ENCODE results near the gene PRUNE2. TPM values are rescaled to one million over a fixed set of nuclear protein-coding genes. Genes with fewer than 3 reads are reported as not detected.
A peak's percentile ranks its signal among the peaks of the same experiment; 100 is the strongest.

The PRUNE2 gene
- total RNA-seq, 1 experiment from 2014 or later, result 7.2 TPM

- no peak for DNase-seq (ENCODE audit: low read depth)
These were observed 332.5 kb downstream of the PRUNE2 start for GRCh38 chr9:76573408-76573807.

- no peak for DNase-seq (ENCODE audit: low read depth)
These were observed 333.8 kb downstream of the PRUNE2 start for GRCh38 chr9:76572151-76572550.

GRCh38 chr9:76571743-76572146 lies 334.2 kb downstream of the PRUNE2 start:
- DNase-seq (ENCODE audit: low read depth), result no peak

- DNase-seq (ENCODE audit: low read depth), result no peak
These were observed 334.6 kb downstream of the PRUNE2 start for GRCh38 chr9:76571288-76571687.

GRCh38 chr9:76570826-76571225 lies 335.1 kb downstream of the PRUNE2 start:
- DNase-seq (ENCODE audit: low read depth), result no peak

- no peak for DNase-seq (ENCODE audit: low read depth)
These were observed 338.8 kb downstream of the PRUNE2 start for GRCh38 chr9:76567086-76567485.

GRCh38 chr9:76564297-76564696 lies 341.6 kb downstream of the PRUNE2 start:
- DNase-seq (ENCODE audit: low read depth), result peak; percentile 80

- DNase-seq (ENCODE audit: low read depth), result peak; percentile 72
These were observed 343.4 kb downstream of the PRUNE2 start for GRCh38 chr9:76562511-76562911.

GRCh38 chr9:76561900-76562299 lies 344.0 kb downstream of the PRUNE2 start:
- DNase-seq (ENCODE audit: low read depth), result no peak

Other genes starting within 250 kb of the PRUNE2 start
- not detected in 2 replicates for gene PCA3, start 141.7 kb downstream of the PRUNE2 start, total RNA-seq (2014; rRNA removed; shearing (Covaris generic))
- not detected in 2 replicates for gene FOXB2, start 113.5 kb upstream of the PRUNE2 start, total RNA-seq (2014; rRNA removed; shearing (Covaris generic))

Measured in M059J (cell line).